Neural crest cell (in vitro differentiated cells): ENCODE measurements around the gene SLC39A9. TPM values are rescaled to one million over a fixed set of nuclear protein-coding genes. Genes with fewer than 3 reads are reported as not detected.

Experiments
- DNase-seq: peaks from one replicate; pipeline ENCODE4 v3.0.0; 2021; ENCODE audit warnings: low read depth, mixed read lengths, low spot score
- H3K27ac Mint-ChIP-seq: one replicate; pipeline ENCODE4 v1.8.0; 2021; ENCODE audit warnings: mild to moderate bottlenecking, mixed read lengths; ENCODE audit not compliant: unreplicated experiment
- H3K27me3 Mint-ChIP-seq: 2 replicates; pipeline ENCODE4 v1.8.0; 2021; ENCODE audit warnings: low read depth, mild to moderate bottlenecking, mixed read lengths
- H3K36me3 Mint-ChIP-seq: 2 replicates; pipeline ENCODE4 v1.8.0; 2021; ENCODE audit warnings: low read depth, mild to moderate bottlenecking, mixed read lengths
- H3K4me1 Mint-ChIP-seq: 2 replicates; pipeline ENCODE4 v1.8.0; 2021; ENCODE audit warnings: mixed read lengths
- H3K4me3 Mint-ChIP-seq: one replicate; pipeline ENCODE4 v1.8.0; 2021; ENCODE audit warnings: mild to moderate bottlenecking, mixed read lengths
- H3K9me3 Mint-ChIP-seq: 2 replicates; pipeline ENCODE4 v1.8.0; 2021; ENCODE audit warnings: mixed read lengths
- total RNA-seq: library from RNA; stranded (reverse); gene quantifications from 2 replicates; pipeline ENCODE4 v1.2.1, GENCODE V29; 2021
- TF ChIP-seq, protein P1 (sequence below): fragments of 200-600 bp; sonication (generic); conservative IDR thresholded peaks from 2 replicates; pipeline ENCODE4 v1.5.0; 2021; ENCODE audit warnings: antibody characterized with exemption, mild to moderate bottlenecking

SLC39A9 gene
- total RNA-seq, 1 donor from 2014 or later, result 53.4 TPM

DNA sequence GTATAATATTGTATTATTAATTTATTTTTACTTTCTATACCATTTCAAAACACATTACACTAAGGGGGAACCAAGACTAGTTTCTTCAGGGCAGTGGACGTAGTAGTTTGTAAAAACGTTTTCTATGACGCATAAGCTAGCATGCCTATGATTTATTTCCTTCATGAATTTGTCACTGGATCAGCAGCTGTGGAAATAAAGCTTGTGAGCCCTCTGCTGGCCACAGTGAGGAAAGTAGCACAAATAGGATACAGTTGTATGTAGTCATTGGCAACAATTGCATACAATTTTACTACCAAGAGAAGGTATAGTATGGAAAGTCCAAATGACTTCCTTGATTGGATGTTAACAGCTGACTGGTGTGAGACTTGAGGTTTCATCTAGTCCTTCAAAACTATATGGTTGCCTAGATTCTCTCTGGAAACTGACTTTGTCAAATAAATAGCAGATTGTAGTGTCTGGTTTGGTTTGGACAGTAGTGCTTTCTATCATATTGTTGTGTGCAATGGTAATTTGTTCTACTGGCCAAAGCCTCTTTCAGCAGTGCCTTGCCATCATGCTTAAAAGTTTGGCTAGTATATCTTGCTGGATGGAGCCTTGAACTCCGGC, 61.7 kb downstream of the SLC39A9 start:
- Mint-ChIP-seq H3K36me3 (peaks cover 3% of the 10 kb centered on the region), H3K27me3 (no peaks in the 10 kb centered on the region)
- DNase-seq, result peak; percentile 45

DNA sequence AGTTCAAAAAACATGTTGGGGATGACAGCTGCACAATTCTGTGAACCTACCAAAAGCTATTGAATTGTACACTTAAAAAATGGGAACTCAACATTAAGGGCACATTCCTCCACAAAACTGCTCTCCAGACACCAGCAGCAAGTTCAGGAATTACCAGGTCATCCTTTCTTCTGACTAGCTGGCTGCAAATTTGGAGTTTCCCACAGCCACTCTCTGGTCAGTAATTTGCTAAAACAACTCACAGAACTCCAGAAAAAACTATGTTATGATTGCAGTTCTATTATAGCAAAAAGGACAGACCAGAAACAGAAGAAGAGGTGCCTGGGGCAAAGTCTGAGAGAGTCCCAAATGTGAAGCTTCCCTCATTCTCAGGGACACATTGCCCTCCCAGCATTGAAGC, 65.9 kb downstream of the SLC39A9 start:
- TF ChIP-seq, protein P1, sequence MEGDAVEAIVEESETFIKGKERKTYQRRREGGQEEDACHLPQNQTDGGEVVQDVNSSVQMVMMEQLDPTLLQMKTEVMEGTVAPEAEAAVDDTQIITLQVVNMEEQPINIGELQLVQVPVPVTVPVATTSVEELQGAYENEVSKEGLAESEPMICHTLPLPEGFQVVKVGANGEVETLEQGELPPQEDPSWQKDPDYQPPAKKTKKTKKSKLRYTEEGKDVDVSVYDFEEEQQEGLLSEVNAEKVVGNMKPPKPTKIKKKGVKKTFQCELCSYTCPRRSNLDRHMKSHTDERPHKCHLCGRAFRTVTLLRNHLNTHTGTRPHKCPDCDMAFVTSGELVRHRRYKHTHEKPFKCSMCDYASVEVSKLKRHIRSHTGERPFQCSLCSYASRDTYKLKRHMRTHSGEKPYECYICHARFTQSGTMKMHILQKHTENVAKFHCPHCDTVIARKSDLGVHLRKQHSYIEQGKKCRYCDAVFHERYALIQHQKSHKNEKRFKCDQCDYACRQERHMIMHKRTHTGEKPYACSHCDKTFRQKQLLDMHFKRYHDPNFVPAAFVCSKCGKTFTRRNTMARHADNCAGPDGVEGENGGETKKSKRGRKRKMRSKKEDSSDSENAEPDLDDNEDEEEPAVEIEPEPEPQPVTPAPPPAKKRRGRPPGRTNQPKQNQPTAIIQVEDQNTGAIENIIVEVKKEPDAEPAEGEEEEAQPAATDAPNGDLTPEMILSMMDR, result no peak
- DNase-seq, result no peak
- Mint-ChIP-seq H3K27me3 (no peaks in the 10 kb centered on the region), H3K9me3 (no peaks in the 10 kb centered on the region), H3K27ac (no peak overlapping the region), H3K4me3 (no peak overlapping the region), H3K36me3 (no peaks in the 10 kb centered on the region), H3K4me1 (no peaks in the 10 kb centered on the region)

More for the DNA sequence above, 61.7 kb downstream of the SLC39A9 start:
- H3K9me3 Mint-ChIP-seq, result no peaks in the 10 kb centered on the region
- H3K27ac Mint-ChIP-seq, result no peak overlapping the region
- H3K4me3 Mint-ChIP-seq, result no peak overlapping the region
- no peaks in the 10 kb centered on the region for H3K4me1 Mint-ChIP-seq
- TF ChIP-seq, protein P1, result peak; percentile 92

DNA sequence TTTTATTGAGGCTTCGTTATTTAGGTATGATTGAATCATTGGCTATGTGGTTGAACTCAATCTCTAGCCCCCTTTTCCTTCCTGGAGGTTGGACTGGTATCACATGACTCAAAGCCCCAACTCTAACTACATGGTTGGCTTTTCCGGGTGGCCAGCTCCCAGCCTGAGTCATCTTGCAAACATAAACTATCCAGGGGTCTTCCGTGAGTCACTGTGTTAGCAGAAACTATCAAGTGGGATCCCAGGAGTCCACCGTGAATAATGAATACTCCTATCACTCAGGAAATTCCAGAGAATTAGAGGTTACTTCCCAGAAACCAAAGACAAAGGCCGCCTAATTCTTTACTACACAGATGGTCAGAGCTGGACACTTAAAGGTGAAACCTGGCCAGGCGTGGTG, 66.3 kb downstream of the SLC39A9 start:
- Mint-ChIP-seq H3K4me1 (no peaks in the 10 kb centered on the region), H3K4me3 (no peak overlapping the region), H3K36me3 (no peaks in the 10 kb centered on the region), H3K9me3 (no peaks in the 10 kb centered on the region), H3K27me3 (no peaks in the 10 kb centered on the region), H3K27ac (no peak overlapping the region)
- TF ChIP-seq, protein P1, result no peak
- no peak for DNase-seq

DNA sequence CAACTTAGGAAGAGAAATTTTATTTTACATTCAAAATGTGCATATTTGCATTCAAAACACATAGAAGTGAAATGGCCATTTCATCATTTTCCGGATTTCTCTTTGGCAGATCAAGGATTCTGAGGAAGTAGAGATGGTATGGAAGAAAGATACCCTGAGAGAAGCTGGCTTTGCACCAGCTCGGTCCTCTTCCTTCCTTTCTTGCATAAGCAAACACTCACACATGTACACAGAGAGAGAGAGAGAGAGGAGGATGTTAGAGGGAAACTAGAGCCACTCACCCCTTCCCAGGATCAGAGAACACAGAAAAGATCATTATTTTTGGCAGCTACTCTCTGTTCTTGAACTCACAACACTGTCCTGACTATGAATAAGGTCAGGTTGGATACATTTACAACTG, 70.5 kb downstream of the SLC39A9 start:
- no peaks in the 10 kb centered on the region for H3K9me3 Mint-ChIP-seq
- no peak overlapping the region for H3K27ac Mint-ChIP-seq
- no peak overlapping the region for H3K4me3 Mint-ChIP-seq
- H3K4me1 Mint-ChIP-seq, result no peaks in the 10 kb centered on the region
- no peak for DNase-seq
- no peaks in the 10 kb centered on the region for H3K36me3 Mint-ChIP-seq
- TF ChIP-seq, protein P1, result no peak
- no peaks in the 10 kb centered on the region for H3K27me3 Mint-ChIP-seq

DNA sequence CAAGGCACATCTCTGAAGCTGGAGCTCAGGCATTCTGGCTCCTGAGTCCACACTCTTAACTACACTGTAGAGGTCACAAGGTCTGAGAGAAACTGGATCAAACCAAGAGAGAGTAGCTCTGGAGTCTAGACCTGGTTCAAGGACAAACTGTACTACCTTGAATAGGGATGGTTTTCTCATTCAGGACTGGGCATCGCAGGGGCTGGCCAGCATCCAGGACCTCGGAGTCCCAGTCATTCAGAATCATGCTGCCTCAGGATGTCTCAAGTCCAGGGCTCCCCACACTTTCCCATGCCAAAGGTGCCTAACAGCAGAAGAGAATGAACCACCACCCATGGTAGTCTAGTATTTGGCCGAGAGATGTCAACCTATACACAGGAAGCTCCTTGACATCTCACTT, 72.9 kb downstream of the SLC39A9 start:
- Mint-ChIP-seq H3K36me3 (no peaks in the 10 kb centered on the region), H3K4me3 (no peak overlapping the region), H3K27ac (no peak overlapping the region), H3K27me3 (peaks cover 4% of the 10 kb centered on the region), H3K4me1 (no peaks in the 10 kb centered on the region), H3K9me3 (no peaks in the 10 kb centered on the region)
- TF ChIP-seq, protein P1, result no peak
- DNase-seq, result no peak

DNA sequence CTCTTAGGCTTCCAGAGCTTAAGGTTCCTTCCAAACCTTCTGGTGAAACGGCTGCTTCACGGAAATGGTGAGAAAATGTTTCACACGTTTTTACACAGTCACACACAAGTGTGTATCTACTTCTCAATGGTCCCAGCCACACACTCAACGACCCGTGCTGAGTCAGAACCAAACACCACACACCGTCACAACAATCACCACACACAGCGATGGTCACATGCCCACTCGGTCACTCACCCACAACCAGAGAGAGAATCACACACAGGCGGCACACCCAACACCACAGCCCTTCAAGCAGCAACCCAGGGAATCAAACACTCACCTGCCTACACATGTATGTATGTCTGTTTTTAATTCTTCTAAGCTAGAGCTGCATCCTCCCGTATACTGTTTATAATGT, 73.4 kb downstream of the SLC39A9 start:
- H3K4me3 Mint-ChIP-seq, result no peak overlapping the region
- peaks cover 3% of the 10 kb centered on the region for H3K9me3 Mint-ChIP-seq
- TF ChIP-seq, protein P1, result no peak
- DNase-seq, result no peak
- no peaks in the 10 kb centered on the region for H3K36me3 Mint-ChIP-seq
- H3K27me3 Mint-ChIP-seq, result peaks cover 4% of the 10 kb centered on the region
- H3K27ac Mint-ChIP-seq, result peak overlapping the region; percentile 57
- H3K4me1 Mint-ChIP-seq, result no peaks in the 10 kb centered on the region
